Activated B cell treated with CpG ODN at 0.5 μM for 24 hours (primary cell): ENCODE data around the gene RASGRP1. TPM values are rescaled to one million over a fixed set of nuclear protein-coding genes. Genes with fewer than 3 reads are reported as not detected.

ENCODE experiments used
- ATAC-seq: fragments of 200-7000 bp; cut with Tn5 transposase; one replicate; pipeline ENCODE4 v1.10.0; 2021; ENCODE audit warnings: low read depth, mild to moderate bottlenecking, moderate library complexity
- CTCF ChIA-PET: fragments of 350-600 bp; sonication (Branson Sonifier 250); formaldehyde crosslinking; loops from one replicate; lab custom pipeline; 2021; ENCODE audit warnings: antibody characterized with exemption; lab: Charles Lee
- POLR2A ChIA-PET: fragments of 350-600 bp; sonication (Branson Sonifier 250); formaldehyde crosslinking; loops from one replicate; lab custom pipeline; 2021; ENCODE audit warnings: antibody characterized with exemption; lab: Charles Lee
- DNase-seq: peaks from one replicate; pipeline ENCODE4 v3.0.0; 2022
- H3K27ac Mint-ChIP-seq: one replicate; pipeline ENCODE4 v1.8.0; 2020; ENCODE audit warnings: mixed read lengths
- H3K27me3 Mint-ChIP-seq: one replicate; pipeline ENCODE4 v1.8.0; 2021; ENCODE audit warnings: mixed read lengths
- H3K36me3 Mint-ChIP-seq: one replicate; pipeline ENCODE4 v1.8.0; 2021; ENCODE audit warnings: low read depth, mixed read lengths
- H3K4me1 Mint-ChIP-seq: one replicate; pipeline ENCODE4 v1.8.0; 2021; ENCODE audit warnings: mixed read lengths
- H3K4me3 Mint-ChIP-seq: one replicate; pipeline ENCODE4 v1.8.0; 2020; ENCODE audit warnings: mild to moderate bottlenecking, mixed read lengths
- H3K9me3 Mint-ChIP-seq: one replicate; pipeline ENCODE4 v1.8.0; 2020; ENCODE audit warnings: mixed read lengths
- CTCF ChIP-seq: fragments of 200-600 bp; IDR thresholded peaks from one replicate; pipeline ENCODE4 v1.8.0; 2022; ENCODE audit warnings: antibody characterized with exemption, mild to moderate bottlenecking
- intact Hi-C: fragments of 100-400 bp; cut with micrococcal nuclease; formaldehyde crosslinking; loops from one replicate; pipeline ENCODE4 v1.15.1; 2024
- total RNA-seq: library from RNA; stranded (reverse); gene quantifications from 2 replicates; pipeline ENCODE4 v1.2.3, GENCODE V29; 2022

The RASGRP1 gene
- total RNA-seq, 1 donor from 2014 or later, result 37.7 TPM

GRCh38 chr15:38603672-38604071 is 39.1 kb upstream of the RASGRP1 start:
- TF ChIP-seq CTCF, result no peak
- no peak overlapping the region for H3K4me3 Mint-ChIP-seq
- ATAC-seq, result no peak

GRCh38 chr15:38602910-38603670 is 38.5 kb upstream of the RASGRP1 start:
- intact Hi-C loops, result no loop called here
- H3K27ac Mint-ChIP-seq, result no peak overlapping the region
- no peaks in the 10 kb centered on the region for H3K27me3 Mint-ChIP-seq
- peaks cover 22% of the 10 kb centered on the region for H3K4me1 Mint-ChIP-seq
- CTCF ChIA-PET, result no interaction called here
- H3K4me3 Mint-ChIP-seq, result no peak overlapping the region
- DNase-seq (no peak), ATAC-seq (no peak)
- TF ChIP-seq CTCF, result no peak
- H3K36me3 Mint-ChIP-seq, result no peaks in the 10 kb centered on the region
- POLR2A ChIA-PET, result no interaction called here
- no peaks in the 10 kb centered on the region for H3K9me3 Mint-ChIP-seq

More at GRCh38 chr15:38603672-38604071, 39.1 kb upstream of the RASGRP1 start:
- H3K4me1 Mint-ChIP-seq, result peaks cover 17% of the 10 kb centered on the region
- no peaks in the 10 kb centered on the region for H3K9me3 Mint-ChIP-seq
- ChIA-PET POLR2A (interaction anchor here (0.8 kb wide), 1 partner anchor 40 kb away, joined by 3 read pairs; no protein-coding TSS in a partner anchor), CTCF (no interaction called here)
- intact Hi-C loops, result no loop called here
- no peak overlapping the region for H3K27ac Mint-ChIP-seq
- H3K27me3 Mint-ChIP-seq, result no peaks in the 10 kb centered on the region
- no peak for DNase-seq
- no peaks in the 10 kb centered on the region for H3K36me3 Mint-ChIP-seq

GRCh38 chr15:38600236-38600635 is 35.6 kb upstream of the RASGRP1 start:
- ATAC-seq, result no peak
- intact Hi-C loops, result no loop called here
- no peaks in the 10 kb centered on the region for H3K27me3 Mint-ChIP-seq
- no peak overlapping the region for H3K4me3 Mint-ChIP-seq
- DNase-seq, result no peak
- H3K36me3 Mint-ChIP-seq, result no peaks in the 10 kb centered on the region
- no peak overlapping the region for H3K27ac Mint-ChIP-seq
- no peaks in the 10 kb centered on the region for H3K9me3 Mint-ChIP-seq
- ChIA-PET POLR2A (no interaction called here), CTCF (no interaction called here)
- TF ChIP-seq CTCF, result no peak
- H3K4me1 Mint-ChIP-seq, result peaks cover 24% of the 10 kb centered on the region

GRCh38 chr15:38598749-38599148 is 34.1 kb upstream of the RASGRP1 start:
- ATAC-seq, result peak; percentile 72
- Mint-ChIP-seq H3K4me3 (no peak overlapping the region), H3K9me3 (no peaks in the 10 kb centered on the region), H3K27ac (peak overlapping the region; percentile 15), H3K36me3 (no peaks in the 10 kb centered on the region), H3K4me1 (peaks cover 16% of the 10 kb centered on the region), H3K27me3 (no peaks in the 10 kb centered on the region)
- DNase-seq, result no peak
- intact Hi-C loops, result no loop called here
- TF ChIP-seq CTCF, result no peak
- ChIA-PET POLR2A (interaction anchor here (1.0 to 1.3 kb wide), 2 partner anchors 35 to 54 kb away, joined by 3 to 9 read pairs; partner anchors contain the start of gene RASGRP1), CTCF (interaction anchor here (0.9 kb wide), 1 partner anchor 11 kb away, joined by 3 read pairs; no protein-coding TSS in a partner anchor)

- H3K4me3 Mint-ChIP-seq, result no peak overlapping the region
- no peak for DNase-seq
- ChIA-PET CTCF (no interaction called here), POLR2A (no interaction called here)
- H3K27me3 Mint-ChIP-seq, result no peaks in the 10 kb centered on the region
- no peak overlapping the region for H3K27ac Mint-ChIP-seq
- no peaks in the 10 kb centered on the region for H3K36me3 Mint-ChIP-seq
- TF ChIP-seq CTCF, result no peak
- ATAC-seq, result no peak
- no peaks in the 10 kb centered on the region for H3K9me3 Mint-ChIP-seq
- intact Hi-C loops, result no loop called here
- H3K4me1 Mint-ChIP-seq, result peaks cover 12% of the 10 kb centered on the region
These were observed 32.7 kb upstream of the RASGRP1 start for GRCh38 chr15:38597219-38597800.
